GM23338 (cell line): Measurements from ENCODE around the gene AP4E1.

Source experiments
- CREB1 ChIP-seq: fragments of 250-450 bp; sonication (Bioruptor Pico); IDR thresholded peaks from 2 replicates; pipeline ENCODE4 v1.5.0; 2020; ENCODE audit warnings: low read depth, mild to moderate bottlenecking, moderate library complexity
- EZH2 ChIP-seq: fragments of 200-600 bp; sonication (generic); IDR thresholded peaks from one replicate; pipeline ENCODE4 v1.8.0; 2017; ENCODE audit warnings: antibody characterized with exemption, mild to moderate bottlenecking, low read depth; ENCODE audit not compliant: unreplicated experiment
- EZH2phosphoT487 ChIP-seq: fragments of 200-600 bp; sonication (generic); IDR thresholded peaks from one replicate; pipeline ENCODE4 v1.8.1; 2018; ENCODE audit warnings: antibody characterized with exemption; ENCODE audit not compliant: unreplicated experiment
- JUNB ChIP-seq: IDR thresholded peaks from one replicate; pipeline ENCODE4 v1.6.1; 2016; ENCODE audit warnings: antibody characterized with exemption; ENCODE audit not compliant: unreplicated experiment
- NANOG ChIP-seq: IDR thresholded peaks from 2 replicates; pipeline ENCODE4 v1.6.1; 2016; ENCODE audit warnings: antibody characterized with exemption, borderline replicate concordance
- POLR2AphosphoS5 ChIP-seq: IDR thresholded peaks from 2 replicates; pipeline ENCODE4 v1.6.1; 2016; ENCODE audit warnings: antibody characterized with exemption, low read depth
- STAT1 ChIP-seq: IDR thresholded peaks from one replicate; pipeline ENCODE4 v1.6.1; 2016; ENCODE audit warnings: antibody characterized with exemption; ENCODE audit not compliant: unreplicated experiment
- ZNF114 ChIP-seq: fragments of 250-450 bp; sonication (Bioruptor Pico); IDR thresholded peaks from 2 replicates; pipeline ENCODE4 v1.5.0; 2020; ENCODE audit warnings: mild to moderate bottlenecking, moderate library complexity
- ZNF331 ChIP-seq: fragments of 250-450 bp; sonication (Bioruptor Pico); IDR thresholded peaks from 2 replicates; pipeline ENCODE4 v1.5.0; 2020; ENCODE audit warnings: low read depth, mild to moderate bottlenecking, moderate library complexity
- TF ChIP-seq, protein P1 (sequence below), 2 experiments: fragments of 200-600 bp in 1 of 2; sonication (generic) in 1 of 2; conservative IDR thresholded peaks; 2 replicates each; pipeline versions ENCODE4 v1.5.1 to v1.6.1; 2016 to 2017; ENCODE audit warnings: antibody characterized with exemption in 2 of 2, low read depth in 2 of 2, mild to moderate bottlenecking in 2 of 2, moderate library complexity in 1 of 2
- TF ChIP-seq, protein P2 (sequence below): IDR thresholded peaks from one replicate; pipeline ENCODE4 v1.6.1; 2018; ENCODE audit warnings: antibody characterized with exemption; ENCODE audit not compliant: unreplicated experiment
- TF ChIP-seq, protein P3 (sequence below): IDR thresholded peaks from 2 replicates; pipeline ENCODE4 v1.6.1; 2016; ENCODE audit warnings: antibody characterized with exemption
- TF ChIP-seq, protein P4 (sequence below): fragments of 250-450 bp; sonication (Bioruptor Pico); IDR thresholded peaks from 2 replicates; pipeline ENCODE4 v1.5.0; 2020; ENCODE audit warnings: mild to moderate bottlenecking, moderate library complexity

DNA sequence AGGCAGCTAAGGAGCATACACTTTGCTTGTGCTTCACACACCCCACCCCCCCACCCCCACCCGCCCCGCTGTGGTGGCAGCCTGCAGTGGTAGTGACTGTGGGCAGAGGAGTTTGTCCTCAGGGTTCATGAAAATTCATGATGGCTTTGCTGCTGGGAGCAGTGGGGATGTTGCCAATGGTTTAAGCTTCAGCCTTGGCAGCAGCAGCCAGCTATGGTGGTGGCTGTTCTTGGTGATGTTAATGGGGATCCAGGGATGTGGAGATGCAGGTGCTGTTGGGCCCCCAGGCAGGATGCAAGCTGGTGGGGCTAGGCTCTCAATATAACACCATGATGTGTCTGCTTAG, 130.5 kb downstream of the AP4E1 start:
- TF ChIP-seq EZH2phosphoT487 = no peak
- TF ChIP-seq, protein P1, sequence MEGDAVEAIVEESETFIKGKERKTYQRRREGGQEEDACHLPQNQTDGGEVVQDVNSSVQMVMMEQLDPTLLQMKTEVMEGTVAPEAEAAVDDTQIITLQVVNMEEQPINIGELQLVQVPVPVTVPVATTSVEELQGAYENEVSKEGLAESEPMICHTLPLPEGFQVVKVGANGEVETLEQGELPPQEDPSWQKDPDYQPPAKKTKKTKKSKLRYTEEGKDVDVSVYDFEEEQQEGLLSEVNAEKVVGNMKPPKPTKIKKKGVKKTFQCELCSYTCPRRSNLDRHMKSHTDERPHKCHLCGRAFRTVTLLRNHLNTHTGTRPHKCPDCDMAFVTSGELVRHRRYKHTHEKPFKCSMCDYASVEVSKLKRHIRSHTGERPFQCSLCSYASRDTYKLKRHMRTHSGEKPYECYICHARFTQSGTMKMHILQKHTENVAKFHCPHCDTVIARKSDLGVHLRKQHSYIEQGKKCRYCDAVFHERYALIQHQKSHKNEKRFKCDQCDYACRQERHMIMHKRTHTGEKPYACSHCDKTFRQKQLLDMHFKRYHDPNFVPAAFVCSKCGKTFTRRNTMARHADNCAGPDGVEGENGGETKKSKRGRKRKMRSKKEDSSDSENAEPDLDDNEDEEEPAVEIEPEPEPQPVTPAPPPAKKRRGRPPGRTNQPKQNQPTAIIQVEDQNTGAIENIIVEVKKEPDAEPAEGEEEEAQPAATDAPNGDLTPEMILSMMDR (conservative IDR thresholded peaks at IDR 0.05; ENCODE audit: low read depth in 2 of 2) = no peak
- TF ChIP-seq, protein P2, sequence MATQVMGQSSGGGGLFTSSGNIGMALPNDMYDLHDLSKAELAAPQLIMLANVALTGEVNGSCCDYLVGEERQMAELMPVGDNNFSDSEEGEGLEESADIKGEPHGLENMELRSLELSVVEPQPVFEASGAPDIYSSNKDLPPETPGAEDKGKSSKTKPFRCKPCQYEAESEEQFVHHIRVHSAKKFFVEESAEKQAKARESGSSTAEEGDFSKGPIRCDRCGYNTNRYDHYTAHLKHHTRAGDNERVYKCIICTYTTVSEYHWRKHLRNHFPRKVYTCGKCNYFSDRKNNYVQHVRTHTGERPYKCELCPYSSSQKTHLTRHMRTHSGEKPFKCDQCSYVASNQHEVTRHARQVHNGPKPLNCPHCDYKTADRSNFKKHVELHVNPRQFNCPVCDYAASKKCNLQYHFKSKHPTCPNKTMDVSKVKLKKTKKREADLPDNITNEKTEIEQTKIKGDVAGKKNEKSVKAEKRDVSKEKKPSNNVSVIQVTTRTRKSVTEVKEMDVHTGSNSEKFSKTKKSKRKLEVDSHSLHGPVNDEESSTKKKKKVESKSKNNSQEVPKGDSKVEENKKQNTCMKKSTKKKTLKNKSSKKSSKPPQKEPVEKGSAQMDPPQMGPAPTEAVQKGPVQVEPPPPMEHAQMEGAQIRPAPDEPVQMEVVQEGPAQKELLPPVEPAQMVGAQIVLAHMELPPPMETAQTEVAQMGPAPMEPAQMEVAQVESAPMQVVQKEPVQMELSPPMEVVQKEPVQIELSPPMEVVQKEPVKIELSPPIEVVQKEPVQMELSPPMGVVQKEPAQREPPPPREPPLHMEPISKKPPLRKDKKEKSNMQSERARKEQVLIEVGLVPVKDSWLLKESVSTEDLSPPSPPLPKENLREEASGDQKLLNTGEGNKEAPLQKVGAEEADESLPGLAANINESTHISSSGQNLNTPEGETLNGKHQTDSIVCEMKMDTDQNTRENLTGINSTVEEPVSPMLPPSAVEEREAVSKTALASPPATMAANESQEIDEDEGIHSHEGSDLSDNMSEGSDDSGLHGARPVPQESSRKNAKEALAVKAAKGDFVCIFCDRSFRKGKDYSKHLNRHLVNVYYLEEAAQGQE = no peak
- no peak for TF ChIP-seq EZH2
- no peak for TF ChIP-seq POLR2AphosphoS5
- TF ChIP-seq, protein P3, sequence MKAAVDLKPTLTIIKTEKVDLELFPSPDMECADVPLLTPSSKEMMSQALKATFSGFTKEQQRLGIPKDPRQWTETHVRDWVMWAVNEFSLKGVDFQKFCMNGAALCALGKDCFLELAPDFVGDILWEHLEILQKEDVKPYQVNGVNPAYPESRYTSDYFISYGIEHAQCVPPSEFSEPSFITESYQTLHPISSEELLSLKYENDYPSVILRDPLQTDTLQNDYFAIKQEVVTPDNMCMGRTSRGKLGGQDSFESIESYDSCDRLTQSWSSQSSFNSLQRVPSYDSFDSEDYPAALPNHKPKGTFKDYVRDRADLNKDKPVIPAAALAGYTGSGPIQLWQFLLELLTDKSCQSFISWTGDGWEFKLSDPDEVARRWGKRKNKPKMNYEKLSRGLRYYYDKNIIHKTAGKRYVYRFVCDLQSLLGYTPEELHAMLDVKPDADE = no peak
- no peak for TF ChIP-seq JUNB
- TF ChIP-seq NANOG = no peak
- no peak for TF ChIP-seq ZNF114 (CRISPR knock-in tag)
- TF ChIP-seq CREB1 (CRISPR knock-in tag) = no peak
- no peak for TF ChIP-seq STAT1
- no peak for TF ChIP-seq ZNF331 (CRISPR knock-in tag)
- TF ChIP-seq, protein P4, sequence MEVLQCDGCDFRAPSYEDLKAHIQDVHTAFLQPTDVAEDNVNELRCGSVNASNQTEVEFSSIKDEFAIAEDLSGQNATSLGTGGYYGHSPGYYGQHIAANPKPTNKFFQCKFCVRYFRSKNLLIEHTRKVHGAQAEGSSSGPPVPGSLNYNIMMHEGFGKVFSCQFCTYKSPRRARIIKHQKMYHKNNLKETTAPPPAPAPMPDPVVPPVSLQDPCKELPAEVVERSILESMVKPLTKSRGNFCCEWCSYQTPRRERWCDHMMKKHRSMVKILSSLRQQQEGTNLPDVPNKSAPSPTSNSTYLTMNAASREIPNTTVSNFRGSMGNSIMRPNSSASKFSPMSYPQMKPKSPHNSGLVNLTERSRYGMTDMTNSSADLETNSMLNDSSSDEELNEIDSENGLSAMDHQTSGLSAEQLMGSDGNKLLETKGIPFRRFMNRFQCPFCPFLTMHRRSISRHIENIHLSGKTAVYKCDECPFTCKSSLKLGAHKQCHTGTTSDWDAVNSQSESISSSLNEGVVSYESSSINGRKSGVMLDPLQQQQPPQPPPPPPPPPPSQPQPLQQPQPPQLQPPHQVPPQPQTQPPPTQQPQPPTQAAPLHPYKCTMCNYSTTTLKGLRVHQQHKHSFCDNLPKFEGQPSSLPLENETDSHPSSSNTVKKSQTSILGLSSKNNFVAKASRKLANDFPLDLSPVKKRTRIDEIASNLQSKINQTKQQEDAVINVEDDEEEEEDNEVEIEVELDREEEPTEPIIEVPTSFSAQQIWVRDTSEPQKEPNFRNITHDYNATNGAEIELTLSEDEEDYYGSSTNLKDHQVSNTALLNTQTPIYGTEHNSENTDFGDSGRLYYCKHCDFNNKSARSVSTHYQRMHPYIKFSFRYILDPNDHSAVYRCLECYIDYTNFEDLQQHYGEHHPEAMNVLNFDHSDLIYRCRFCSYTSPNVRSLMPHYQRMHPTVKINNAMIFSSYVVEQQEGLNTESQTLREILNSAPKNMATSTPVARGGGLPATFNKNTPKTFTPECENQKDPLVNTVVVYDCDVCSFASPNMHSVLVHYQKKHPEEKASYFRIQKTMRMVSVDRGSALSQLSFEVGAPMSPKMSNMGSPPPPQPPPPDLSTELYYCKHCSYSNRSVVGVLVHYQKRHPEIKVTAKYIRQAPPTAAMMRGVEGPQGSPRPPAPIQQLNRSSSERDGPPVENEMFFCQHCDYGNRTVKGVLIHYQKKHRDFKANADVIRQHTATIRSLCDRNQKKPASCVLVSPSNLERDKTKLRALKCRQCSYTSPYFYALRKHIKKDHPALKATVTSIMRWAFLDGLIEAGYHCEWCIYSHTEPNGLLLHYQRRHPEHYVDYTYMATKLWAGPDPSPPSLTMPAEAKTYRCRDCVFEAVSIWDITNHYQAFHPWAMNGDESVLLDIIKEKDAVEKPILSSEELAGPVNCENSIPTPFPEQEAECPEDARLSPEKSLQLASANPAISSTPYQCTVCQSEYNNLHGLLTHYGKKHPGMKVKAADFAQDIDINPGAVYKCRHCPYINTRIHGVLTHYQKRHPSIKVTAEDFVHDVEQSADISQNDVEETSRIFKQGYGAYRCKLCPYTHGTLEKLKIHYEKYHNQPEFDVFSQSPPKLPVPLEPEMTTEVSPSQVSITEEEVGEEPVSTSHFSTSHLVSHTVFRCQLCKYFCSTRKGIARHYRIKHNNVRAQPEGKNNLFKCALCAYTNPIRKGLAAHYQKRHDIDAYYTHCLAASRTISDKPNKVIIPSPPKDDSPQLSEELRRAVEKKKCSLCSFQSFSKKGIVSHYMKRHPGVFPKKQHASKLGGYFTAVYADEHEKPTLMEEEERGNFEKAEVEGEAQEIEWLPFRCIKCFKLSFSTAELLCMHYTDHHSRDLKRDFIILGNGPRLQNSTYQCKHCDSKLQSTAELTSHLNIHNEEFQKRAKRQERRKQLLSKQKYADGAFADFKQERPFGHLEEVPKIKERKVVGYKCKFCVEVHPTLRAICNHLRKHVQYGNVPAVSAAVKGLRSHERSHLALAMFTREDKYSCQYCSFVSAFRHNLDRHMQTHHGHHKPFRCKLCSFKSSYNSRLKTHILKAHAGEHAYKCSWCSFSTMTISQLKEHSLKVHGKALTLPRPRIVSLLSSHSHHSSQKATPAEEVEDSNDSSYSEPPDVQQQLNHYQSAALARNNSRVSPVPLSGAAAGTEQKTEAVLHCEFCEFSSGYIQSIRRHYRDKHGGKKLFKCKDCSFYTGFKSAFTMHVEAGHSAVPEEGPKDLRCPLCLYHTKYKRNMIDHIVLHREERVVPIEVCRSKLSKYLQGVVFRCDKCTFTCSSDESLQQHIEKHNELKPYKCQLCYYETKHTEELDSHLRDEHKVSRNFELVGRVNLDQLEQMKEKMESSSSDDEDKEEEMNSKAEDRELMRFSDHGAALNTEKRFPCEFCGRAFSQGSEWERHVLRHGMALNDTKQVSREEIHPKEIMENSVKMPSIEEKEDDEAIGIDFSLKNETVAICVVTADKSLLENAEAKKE (CRISPR knock-in tag) = no peak
